Measurements from ENCODE around the gene MRPL37.

GRCh38 chr1:54227091-54227602, 27.2 kb downstream of the MRPL37 start:
- TF ChIP-seq POLR2A (IDR thresholded peaks at IDR 0.05; ENCODE audit: low read depth, low read length) (no peak), TAF1 (IDR thresholded peaks at IDR 0.05; ENCODE audit: borderline replicate concordance, low read depth, low read length) (no peak)
